H1 (cell line): ENCODE data around the gene RERG. TPM values are rescaled to one million over a fixed set of nuclear protein-coding genes. Genes with fewer than 3 reads are reported as not detected.

Source experiments
- CTCF ChIA-PET: fragments of 300-600 bp; sonication (Branson Sonifier 250); formaldehyde crosslinking; loops from one replicate; lab custom pipeline; 2021; ENCODE audit not compliant: partially characterized antibody; lab: Charles Lee
- POLR2A ChIA-PET: fragments of 300-600 bp; sonication (Branson Sonifier 250); formaldehyde crosslinking; loops from one replicate; lab custom pipeline; 2021; ENCODE audit warnings: inconsistent platforms; ENCODE audit not compliant: partially characterized antibody; lab: Charles Lee
- DNase-seq, 2 experiments: peaks; one replicate each; pipeline versions ENCODE4 v3.0.0 to v3.0.0-alpha.2; 2010 to 2022; ENCODE audit warnings: low spot score in 2 of 2, low read depth in 1 of 2, mixed read lengths in 1 of 2
- FAIRE-seq: peaks from 2 replicates; lab custom pipeline; 2011; peaks lifted over from hg19 to GRCh38; lab: Jason Lieb, UNC
- H2AFZ ChIP-seq: 2 replicates; pipeline ENCODE4 v1.8.1; 2012; ENCODE audit warnings: low read length, inconsistent platforms
- H2AK5ac ChIP-seq: 2 replicates; pipeline ENCODE4 v1.6.1; 2013; ENCODE audit warnings: low read depth, low read length
- H2BK120ac ChIP-seq: replicated peaks from 2 replicates; pipeline ENCODE3; 2013; ENCODE audit warnings: low read depth, low read length, inconsistent platforms
- H2BK12ac ChIP-seq: 2 replicates; pipeline ENCODE4 v1.6.1; 2013; ENCODE audit warnings: low read depth, low read length
- H2BK15ac ChIP-seq: 2 replicates; pipeline ENCODE4 v1.6.1; 2013; ENCODE audit warnings: low read length
- H2BK20ac ChIP-seq: 2 replicates; pipeline ENCODE4 v1.6.1; 2013; ENCODE audit warnings: low read length
- H2BK5ac ChIP-seq: 2 replicates; pipeline ENCODE4 v1.6.1; 2013; ENCODE audit warnings: low read depth, low read length
- H3K14ac ChIP-seq: 2 replicates; pipeline ENCODE4 v1.6.1; 2013; ENCODE audit warnings: inconsistent platforms; ENCODE audit not compliant: insufficient read length
- H3K18ac ChIP-seq: 2 replicates; pipeline ENCODE4 v1.6.1; 2013; ENCODE audit warnings: low read length; ENCODE audit errors: extremely low read depth
- H3K23ac ChIP-seq: 2 replicates; pipeline ENCODE4 v1.6.1; 2013; ENCODE audit warnings: inconsistent platforms; ENCODE audit not compliant: insufficient read length
- H3K23me2 ChIP-seq: 2 replicates; pipeline ENCODE4 v1.6.1; 2013; ENCODE audit warnings: low read depth, low read length
- H3K27ac ChIP-seq: 2 replicates; pipeline ENCODE4 v1.6.1; 2011; ENCODE audit warnings: low read depth, low read length, inconsistent platforms
- H3K27me3 ChIP-seq, 4 experiments: replicated peaks in 1 of 4; 1 replicate in 1 of 4; 2 replicates in 3 of 4; pipeline versions ENCODE4 v1.6.1 to v1.8.1; 2011 to 2013; ENCODE audit warnings: low read length in 3 of 4, mild to moderate bottlenecking in 3 of 4, inconsistent platforms in 2 of 4, mixed read lengths in 2 of 4, moderate library complexity in 1 of 4; ENCODE audit not compliant: control insufficient read depth in 3 of 4, insufficient read depth in 3 of 4; ENCODE audit errors: extremely low read depth in 1 of 4
- H3K36me3 ChIP-seq, 4 experiments: 2 replicates each; pipeline versions ENCODE4 v1.6.1 to v1.8.1; 2011 to 2013; ENCODE audit warnings: mild to moderate bottlenecking in 4 of 4, low read length in 3 of 4, moderate library complexity in 2 of 4, control low read depth in 1 of 4, inconsistent platforms in 1 of 4; ENCODE audit not compliant: insufficient read depth in 4 of 4, control insufficient read depth in 2 of 4
- H3K4ac ChIP-seq: replicated peaks from 2 replicates; pipeline ENCODE3; 2013; ENCODE audit warnings: low read length, low read depth, mixed read lengths, inconsistent platforms; ENCODE audit not compliant: insufficient read length
- H3K4me1 ChIP-seq, 4 experiments: replicated peaks in 1 of 4; 1 replicate in 1 of 4; 2 replicates in 3 of 4; pipeline versions ENCODE4 v1.6.1 to v1.8.1; 2011 to 2013; ENCODE audit warnings: low read length in 3 of 4, inconsistent platforms in 2 of 4, mixed read lengths in 1 of 4; ENCODE audit not compliant: insufficient read depth in 4 of 4, control insufficient read depth in 3 of 4
- H3K4me2 ChIP-seq, 2 experiments: 2 replicates each; pipeline versions ENCODE4 v1.6.1 to v1.8.1; 2011 to 2013; ENCODE audit warnings: low read depth in 2 of 2, low read length in 2 of 2, control low read depth in 1 of 2, inconsistent platforms in 1 of 2, mild to moderate bottlenecking in 1 of 2; ENCODE audit not compliant: insufficient read depth in 1 of 2
- H3K4me3 ChIP-seq, 4 experiments: fragments of 200-600, 300-600 bp in 1 of 4; sonication (generic), shearing (Covaris generic), sonication (Bioruptor Twin) in 1 of 4; 2 replicates each; pipeline versions ENCODE4 v1.5.1 to v1.8.1; 2011 to 2016; ENCODE audit warnings: low read length in 4 of 4, low read depth in 3 of 4, control low read depth in 2 of 4, inconsistent platforms in 2 of 4, mild to moderate bottlenecking in 2 of 4, mixed read lengths in 1 of 4, moderate library complexity in 1 of 4; ENCODE audit not compliant: insufficient read depth in 2 of 4; ENCODE audit errors: extremely low read depth in 1 of 4
- H3K56ac ChIP-seq: replicated peaks from 2 replicates; pipeline ENCODE3; 2013; ENCODE audit warnings: low read depth, mild to moderate bottlenecking, mixed read lengths, low read length, inconsistent platforms; ENCODE audit not compliant: insufficient read length
- H3K79me1 ChIP-seq: 2 replicates; pipeline ENCODE4 v1.6.1; 2013; ENCODE audit warnings: low read depth, low read length, control low read depth
- H3K79me2 ChIP-seq, 2 experiments: 2 replicates each; pipeline versions ENCODE4 v1.6.1 to v1.8.1; 2012 to 2013; ENCODE audit warnings: low read length in 2 of 2, mild to moderate bottlenecking in 2 of 2, inconsistent platforms in 1 of 2; ENCODE audit not compliant: insufficient read depth in 2 of 2, control insufficient read depth in 1 of 2
- H3K9ac ChIP-seq, 4 experiments: replicated peaks in 1 of 4; 1 replicate in 1 of 4; 2 replicates in 3 of 4; pipeline versions ENCODE4 v1.6.1 to v1.8.1; 2011 to 2013; ENCODE audit warnings: low read depth in 3 of 4, low read length in 3 of 4, control low read depth in 2 of 4, mild to moderate bottlenecking in 2 of 4, moderate library complexity in 2 of 4, inconsistent platforms in 1 of 4; ENCODE audit errors: extremely low read depth in 1 of 4
- H3K9me3 ChIP-seq, 2 experiments: 2 replicates each; pipeline versions ENCODE4 v1.6.1 to v1.8.1; 2012 to 2013; ENCODE audit warnings: mild to moderate bottlenecking in 2 of 2, moderate library complexity in 2 of 2, control low read depth in 1 of 2, inconsistent platforms in 1 of 2, low read depth in 1 of 2, low read length in 1 of 2, mixed read lengths in 1 of 2; ENCODE audit not compliant: insufficient read depth in 2 of 2
- H4K20me1 ChIP-seq, 2 experiments: replicated peaks in 1 of 2; 2 replicates each; pipeline versions ENCODE3 to v1.8.1; 2011 to 2013; ENCODE audit warnings: inconsistent platforms in 2 of 2, low read length in 2 of 2, mild to moderate bottlenecking in 1 of 2; ENCODE audit not compliant: insufficient read depth in 2 of 2, control insufficient read depth in 1 of 2
- H4K5ac ChIP-seq: 2 replicates; pipeline ENCODE4 v1.6.1; 2013; ENCODE audit warnings: low read length, low read depth, mixed read lengths, inconsistent platforms; ENCODE audit not compliant: insufficient read length
- H4K8ac ChIP-seq: 2 replicates; pipeline ENCODE4 v1.8.0; 2013; ENCODE audit warnings: mild to moderate bottlenecking, moderate library complexity, low read length, inconsistent platforms; ENCODE audit not compliant: insufficient read depth; ENCODE audit errors: extremely low read depth
- H4K91ac ChIP-seq: replicated peaks from 2 replicates; pipeline ENCODE3; 2013; ENCODE audit warnings: low read length, mixed read lengths, inconsistent platforms; ENCODE audit not compliant: insufficient read length
- POLR2AphosphoS5 ChIP-seq: IDR thresholded peaks from 2 replicates; pipeline ENCODE4 v1.6.1; 2011; ENCODE audit warnings: low read depth, low read length
- RBBP5 ChIP-seq: IDR thresholded peaks from 2 replicates; pipeline ENCODE4 v1.7.1; 2012; ENCODE audit warnings: low read depth, mild to moderate bottlenecking, inconsistent platforms, low read length, moderate library complexity, borderline replicate concordance
- TCF12 ChIP-seq: IDR thresholded peaks from 2 replicates; pipeline ENCODE4 v1.6.1; 2011; ENCODE audit warnings: low read depth, mild to moderate bottlenecking, low read length
- WGBS, 2 experiments: shearing (Covaris generic) in 1 of 2; methylation state at CpG; one replicate each; pipeline versions ENCODE4 v1.1.6 to v1.1.7; 2013 to 2015; ENCODE audit warnings: low lambda C conversion rate in 2 of 2, mixed read lengths in 2 of 2, inconsistent platforms in 1 of 2, low coverage in 1 of 2, missing lambda C conversion rate in 1 of 2; ENCODE audit not compliant: insufficient replicate concordance in 2 of 2, insufficient coverage in 1 of 2, insufficient read length in 1 of 2; ENCODE audit errors: extremely low coverage in 1 of 2, missing lambda C conversion rate in 1 of 2; 5-methylcytosine and 5-hydroxymethylcytosine counted together
- polyA plus RNA-seq, 7 experiments: library from polyadenylated mRNA; depleted of rRNA in 3 of 7; stranded (reverse) in 5 of 7; unstranded in 2 of 7; fragments of >200 nt in 5 of 7; fragments of 200-250 nt in 2 of 7; gene quantifications; 1 replicate in 5 of 7; 2 replicates in 1 of 7; 4 replicates in 1 of 7; pipeline versions ENCODE4 v1.2.1 to v1.2.3, GENCODE V29; 2011 to 2013; ENCODE audit warnings: missing spikeins in 2 of 7, mixed read lengths in 2 of 7
- total RNA-seq: library from RNA; stranded (reverse); fragmentation: NEBNext Ultra II Directional; extraction: Animal tissue kit (Norgen Biotek cat#: 25700); gene quantifications from 2 replicates; pipeline ENCODE4 v1.2.1, GENCODE V29; 2021

RERG gene
- total and polyA plus RNA-seq, 2 of the 8 experiments (the other 6 are each of a cell fraction or from before 2014, with no cell fraction given): 0.12 to 0.86 TPM

- Histone ChIP-seq H3K23me2 (no peaks in the 10 kb centered on the region), H3K18ac (no peak overlapping the region), H2BK12ac (no peak overlapping the region), H3K9me3 (no peaks in the 10 kb centered on the region), H2BK15ac (no peak overlapping the region), H3K27me3 (no peaks in the 10 kb centered on the region), H3K79me1 (no peaks in the 10 kb centered on the region), H3K79me2 (no peaks in the 10 kb centered on the region), H2AK5ac (no peak overlapping the region), H3K9ac (no peak overlapping the region), H3K27ac (no peak overlapping the region), H3K36me3 (no peaks in the 10 kb centered on the region), H3K4ac (no peak overlapping the region), H3K23ac (no peak overlapping the region), H3K4me3 (no peak overlapping the region), H3K4me1 (no peaks in the 10 kb centered on the region), H4K20me1 (no peaks in the 10 kb centered on the region), H2AFZ (no peak overlapping the region), H2BK5ac (no peak overlapping the region), H4K5ac (no peak overlapping the region), H2BK20ac (no peak overlapping the region), H3K4me2 (no peak overlapping the region), H3K56ac (no peak overlapping the region), H4K91ac (no peak overlapping the region), H3K14ac (no peak overlapping the region), H2BK120ac (no peak overlapping the region), H4K8ac (no peak overlapping the region)
- WGBS, 2 experiments: 96% methylated on average over 3 of the region's 3 CpGs; no CpG with 5 or more reads in 1 of the 2 experiments
- no peak for DNase-seq
- CTCF ChIA-PET: interaction anchor here (0.7 to 1.5 kb wide), 3 partner anchors 49 to 369 kb away, joined by 3 to 5 read pairs (median 3); no protein-coding TSS in a partner anchor
- POLR2A ChIA-PET: no interaction called here
- no peak for FAIRE-seq
- no peak for TF ChIP-seq RBBP5
- no peak for TF ChIP-seq POLR2AphosphoS5
- no peak for TF ChIP-seq TCF12
Observed at GRCh38 chr12:15158083-15158482, 63.1 kb downstream of the RERG start.
